ENCODE measurements around the gene LMX1B. TPM values are rescaled to one million over a fixed set of nuclear protein-coding genes. Genes with fewer than 3 reads are reported as not detected.
"Not testable (repeated sequence)": the region's sequence is repeated elsewhere in the genome, so short reads cannot be mapped to it uniquely, and the experiment has no call there.

Gene LMX1B
- total RNA-seq, 1 donor from 2014 or later = 0.27 TPM

- peak; percentile 84 for DNase-seq (ENCODE audit: extremely low spot score, unreplicated experiment)
- H3K36me3 Mint-ChIP-seq (ENCODE audit: unreplicated experiment) = no peaks in the 10 kb centered on the region
- peak; percentile 57 for TF ChIP-seq CTCF (IDR thresholded peaks at IDR 0.05)
- no peak overlapping the region for H3K4me3 Mint-ChIP-seq (ENCODE audit: unreplicated experiment)
- H3K4me1 Mint-ChIP-seq (ENCODE audit: unreplicated experiment) = peaks cover 13% of the 10 kb centered on the region
- no peak overlapping the region for H3K27ac Mint-ChIP-seq (ENCODE audit: unreplicated experiment)
- H3K27me3 Mint-ChIP-seq (ENCODE audit: unreplicated experiment) = peaks cover 37% of the 10 kb centered on the region
- H3K9me3 Mint-ChIP-seq (ENCODE audit: unreplicated experiment) = no peaks in the 10 kb centered on the region
Measured at GRCh38 chr9:126705767-126706697, 92.3 kb downstream of the LMX1B start.

GRCh38 chr9:126706698-126707053, 92.9 kb downstream of the LMX1B start:
- H3K27ac Mint-ChIP-seq (ENCODE audit: unreplicated experiment) = no peak overlapping the region
- no peak for TF ChIP-seq CTCF (IDR thresholded peaks at IDR 0.05)
- no peaks in the 10 kb centered on the region for H3K36me3 Mint-ChIP-seq (ENCODE audit: unreplicated experiment)
- H3K27me3 Mint-ChIP-seq (ENCODE audit: unreplicated experiment) = peaks cover 35% of the 10 kb centered on the region
- DNase-seq (ENCODE audit: extremely low spot score, unreplicated experiment) = no peak
- no peak overlapping the region for H3K4me3 Mint-ChIP-seq (ENCODE audit: unreplicated experiment)
- H3K4me1 Mint-ChIP-seq (ENCODE audit: unreplicated experiment) = peaks cover 13% of the 10 kb centered on the region
- H3K9me3 Mint-ChIP-seq (ENCODE audit: unreplicated experiment) = no peaks in the 10 kb centered on the region

DNA sequence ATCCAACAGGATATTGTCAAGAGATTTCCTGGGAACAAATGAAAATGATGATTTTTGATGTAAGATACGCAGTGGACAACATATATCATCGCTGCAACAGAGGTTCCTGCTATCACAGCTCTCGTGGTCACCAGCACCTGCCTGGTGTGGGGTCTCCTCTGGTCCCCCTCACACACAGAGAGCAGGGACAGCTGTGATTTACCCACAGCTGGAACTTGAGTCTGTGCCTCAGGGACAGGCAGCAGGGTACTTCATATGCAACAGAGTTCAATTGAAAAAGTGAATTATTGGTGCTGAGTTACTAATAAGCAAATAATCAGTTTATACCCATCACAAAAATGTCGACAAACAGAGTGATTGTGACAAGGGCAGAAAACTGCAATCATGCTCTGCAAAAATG, 93.4 kb downstream of the LMX1B start:
- H3K9me3 Mint-ChIP-seq (ENCODE audit: unreplicated experiment) = no peaks in the 10 kb centered on the region
- H3K27ac Mint-ChIP-seq (ENCODE audit: unreplicated experiment) = no peak overlapping the region
- H3K4me3 Mint-ChIP-seq (ENCODE audit: unreplicated experiment) = no peak overlapping the region
- peaks cover 35% of the 10 kb centered on the region for H3K27me3 Mint-ChIP-seq (ENCODE audit: unreplicated experiment)
- no peak for TF ChIP-seq CTCF (IDR thresholded peaks at IDR 0.05)
- peak; percentile 64 for DNase-seq (ENCODE audit: extremely low spot score, unreplicated experiment)
- no peaks in the 10 kb centered on the region for H3K36me3 Mint-ChIP-seq (ENCODE audit: unreplicated experiment)
- H3K4me1 Mint-ChIP-seq (ENCODE audit: unreplicated experiment) = peaks cover 13% of the 10 kb centered on the region

DNA sequence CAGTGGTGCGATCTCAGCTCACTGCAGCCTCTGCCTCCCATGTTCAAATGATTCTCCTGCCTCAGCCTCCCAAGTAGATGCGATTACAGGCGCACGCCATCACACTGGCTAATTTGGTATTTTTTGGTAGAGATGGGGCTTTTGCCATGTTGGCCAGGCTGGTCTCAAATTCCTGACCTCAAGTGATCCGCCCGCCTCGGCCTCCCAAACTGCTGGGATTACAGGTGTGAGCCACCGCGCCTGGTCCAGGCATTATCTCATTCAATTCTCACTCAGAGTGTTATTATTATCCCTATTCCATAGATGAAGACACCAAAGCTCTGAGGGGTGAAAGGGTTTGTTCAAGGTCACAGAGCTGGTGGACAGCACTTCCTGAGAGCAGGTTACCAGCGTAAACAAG, 94.0 kb downstream of the LMX1B start:
- H3K4me1 Mint-ChIP-seq (ENCODE audit: unreplicated experiment) = peaks cover 13% of the 10 kb centered on the region
- peaks cover 34% of the 10 kb centered on the region for H3K27me3 Mint-ChIP-seq (ENCODE audit: unreplicated experiment)
- not testable (repeated sequence) for H3K36me3 Mint-ChIP-seq (ENCODE audit: unreplicated experiment); H3K4me3 Mint-ChIP-seq (ENCODE audit: unreplicated experiment); H3K27ac Mint-ChIP-seq (ENCODE audit: unreplicated experiment); H3K9me3 Mint-ChIP-seq (ENCODE audit: unreplicated experiment)
- peak; percentile 48 for DNase-seq (ENCODE audit: extremely low spot score, unreplicated experiment)

DNA sequence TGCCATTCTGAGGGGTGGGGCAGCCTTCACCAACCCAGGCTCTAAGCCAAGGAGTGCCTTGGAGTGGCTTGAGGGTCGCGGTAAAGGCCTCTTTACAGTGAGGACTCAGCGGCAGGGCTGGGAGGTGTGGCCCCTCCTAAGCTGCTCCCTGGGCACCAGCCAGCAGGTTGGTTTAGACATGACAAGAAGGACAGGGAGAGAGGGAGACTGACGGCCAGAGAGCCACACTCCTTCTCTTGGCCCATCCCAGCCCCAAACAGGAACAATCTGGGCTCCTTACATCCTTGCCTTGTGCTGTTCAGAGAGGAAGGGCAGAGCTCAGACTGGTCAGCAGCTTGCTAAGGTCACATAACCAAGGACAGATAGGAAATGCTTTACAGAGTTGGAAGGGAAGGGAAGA, 94.5 kb downstream of the LMX1B start:
- no peaks in the 10 kb centered on the region for H3K36me3 Mint-ChIP-seq (ENCODE audit: unreplicated experiment)
- H3K27ac Mint-ChIP-seq (ENCODE audit: unreplicated experiment) = no peak overlapping the region
- peaks cover 36% of the 10 kb centered on the region for H3K27me3 Mint-ChIP-seq (ENCODE audit: unreplicated experiment)
- H3K9me3 Mint-ChIP-seq (ENCODE audit: unreplicated experiment) = no peaks in the 10 kb centered on the region
- no peak overlapping the region for H3K4me3 Mint-ChIP-seq (ENCODE audit: unreplicated experiment)
- peak; percentile 75 for DNase-seq (ENCODE audit: extremely low spot score, unreplicated experiment)
- no peak for TF ChIP-seq CTCF (IDR thresholded peaks at IDR 0.05)
- peaks cover 13% of the 10 kb centered on the region for H3K4me1 Mint-ChIP-seq (ENCODE audit: unreplicated experiment)

Data from osteocyte (in vitro differentiated cells).